CD4-positive, alpha-beta T cell treated with Interleukin-21 for 1 hour (primary cell): ENCODE results near the gene C1orf116.
A peak's percentile ranks its signal among the peaks of the same experiment; 100 is the strongest.
"Not testable (repeated sequence)": the region's sequence is repeated elsewhere in the genome, so short reads cannot be mapped to it uniquely, and the experiment has no call there.

Experiments
- DNase-seq: peaks from one replicate; pipeline ENCODE4 v3.0.0-alpha.2; 2020

The C1orf116 gene

GRCh38 chr1:207058878-207059867 is 26.6 kb upstream of the C1orf116 start:
- no peak for DNase-seq

GRCh38 chr1:207058252-207058651 is 25.7 kb upstream of the C1orf116 start:
- no peak for DNase-seq

GRCh38 chr1:207056673-207057072 is 24.1 kb upstream of the C1orf116 start:
- no peak for DNase-seq

GRCh38 chr1:207055386-207056001 is 22.9 kb upstream of the C1orf116 start:
- no peak for DNase-seq

DNA sequence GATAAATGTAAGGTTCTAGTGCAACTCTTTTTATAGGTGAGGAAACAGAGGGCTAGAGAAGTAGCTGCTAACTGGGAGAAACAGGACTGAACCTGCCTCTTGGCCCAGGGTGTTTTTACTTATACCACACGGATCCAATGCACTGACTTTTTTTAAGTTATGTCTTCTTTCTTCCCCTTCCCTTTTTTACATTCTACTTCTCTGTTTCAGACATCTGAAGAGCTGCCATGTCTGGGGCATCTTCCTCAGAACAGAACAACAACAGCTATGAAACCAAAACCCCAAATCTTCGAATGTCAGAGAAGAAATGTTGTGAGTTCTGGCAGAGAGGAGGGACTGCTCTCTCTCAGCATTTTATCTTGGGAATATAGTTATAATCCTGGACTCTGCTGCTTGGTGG is 21.9 kb upstream of the C1orf116 start:
- DNase-seq, result no peak

- DNase-seq, result peak; percentile 95
These were observed 20.6 kb upstream of the C1orf116 start, which contains the start of gene PFKFB2 for GRCh38 chr1:207052911-207053769. TSS of gene PFKFB2 (plus strand) at chr1:207053275. CDS start at chr1:207054718, 1,443 bp downstream.

- no peak for DNase-seq
These were observed 18.8 kb upstream of the C1orf116 start, which contains the start of gene YOD1 for GRCh38 chr1:207051191-207051943. TSS of gene YOD1 (minus strand) at chr1:207051208. CDS start at chr1:207051030, 178 bp downstream.

DNA sequence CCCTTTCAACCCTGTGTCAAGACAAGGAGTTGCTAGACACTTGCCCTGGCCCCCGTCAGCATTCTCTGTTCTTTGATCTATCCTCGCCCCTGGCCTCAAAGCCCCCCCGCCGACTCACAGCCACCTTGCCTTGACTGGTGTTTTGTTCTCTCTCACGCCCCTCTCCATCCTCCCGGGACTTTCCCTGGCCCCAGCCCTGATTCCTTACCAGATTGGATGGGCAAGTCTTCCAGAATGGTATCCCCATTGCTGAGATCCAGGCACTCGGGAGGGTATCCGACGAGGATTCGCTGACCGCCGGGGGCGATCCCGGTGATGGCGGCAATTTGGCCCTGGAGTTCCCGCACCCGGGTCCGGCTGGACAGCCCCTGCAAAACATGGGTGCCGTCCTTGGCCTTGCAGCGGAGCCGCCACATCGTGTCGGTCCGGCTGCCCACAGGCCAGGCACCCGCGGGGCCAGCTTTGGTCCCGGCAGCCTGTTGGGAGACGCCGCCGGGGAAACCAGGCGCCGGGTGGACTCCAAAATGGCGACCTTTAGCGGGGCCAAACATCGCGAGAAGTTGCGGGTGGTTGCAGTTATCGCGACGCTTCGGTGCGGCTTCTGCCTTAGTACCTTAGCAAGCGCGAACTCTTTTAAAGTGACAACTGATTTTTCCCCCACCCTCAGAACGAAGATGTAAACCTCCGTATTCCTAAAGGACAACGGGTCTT is 18.1 kb upstream of the C1orf116 start:
- peak; percentile 92 for DNase-seq

- peak; percentile 69 for DNase-seq
These were observed 17.4 kb upstream of the C1orf116 start for GRCh38 chr1:207049974-207050391.

DNA sequence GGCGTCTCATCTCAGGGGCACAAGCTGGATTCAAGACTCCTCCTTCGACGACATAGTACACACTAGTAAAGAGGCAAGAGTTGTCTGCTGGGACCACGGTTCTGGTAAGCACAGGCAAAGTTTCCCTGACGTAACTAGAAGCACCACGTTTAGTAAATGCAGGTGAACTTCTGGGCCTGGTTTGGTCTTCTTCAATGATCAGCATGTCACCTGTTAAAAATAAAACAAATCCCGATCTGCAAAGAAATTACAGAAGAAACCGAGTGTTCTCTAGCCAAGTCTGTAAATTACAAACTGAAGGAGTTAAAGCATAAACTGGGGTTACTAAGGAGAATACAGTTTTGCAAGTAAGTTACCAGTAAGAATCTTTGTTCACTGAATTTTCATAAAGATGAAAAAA is 17.0 kb upstream of the C1orf116 start:
- no peak for DNase-seq

DNA sequence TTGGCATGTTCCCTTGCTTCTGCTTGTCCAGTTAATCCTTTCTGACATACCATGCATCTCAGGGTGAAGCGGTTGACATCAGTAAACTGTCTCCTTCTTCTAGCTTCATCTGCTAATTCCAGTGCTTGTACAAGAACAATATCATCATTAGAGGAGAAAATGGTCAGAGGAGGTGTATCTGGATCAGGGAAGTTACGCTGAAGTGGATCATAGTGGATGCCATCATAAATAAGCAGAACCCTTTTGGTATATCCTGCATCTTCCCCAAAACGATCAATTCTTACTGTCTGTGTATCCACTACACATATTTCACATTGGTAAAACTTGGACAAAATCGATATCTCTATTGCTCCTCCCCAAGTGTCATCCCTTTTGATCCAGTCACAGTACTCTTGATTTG is 16.5 kb upstream of the C1orf116 start:
- DNase-seq, result no peak

- no peak for DNase-seq
These were observed 15.5 kb upstream of the C1orf116 start for GRCh38 chr1:207048041-207048440.

DNA sequence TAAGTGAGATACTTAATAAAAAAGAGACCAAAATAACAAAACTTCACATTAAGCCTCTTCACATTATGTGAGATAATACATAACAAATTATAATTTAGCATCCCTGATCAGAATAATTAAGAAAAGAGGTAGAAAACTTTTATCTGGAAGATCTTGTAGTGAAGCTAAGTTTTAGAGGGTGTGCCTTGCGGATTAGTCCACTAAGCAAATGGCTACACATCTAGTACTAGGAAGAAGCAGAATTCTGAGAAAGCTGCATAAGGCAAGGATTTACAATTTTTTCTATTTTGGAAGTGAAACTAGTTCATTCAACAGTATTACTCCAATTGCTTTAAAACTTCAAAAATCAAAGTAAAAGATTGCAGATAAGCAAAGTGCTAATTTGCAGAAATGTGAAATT is 14.9 kb upstream of the C1orf116 start:
- DNase-seq, result no peak

- no peak for DNase-seq
These were observed 12.9 kb upstream of the C1orf116 start for GRCh38 chr1:207045453-207045852.

GRCh38 chr1:207041397-207041796 is 8.8 kb upstream of the C1orf116 start:
- not testable (repeated sequence) for DNase-seq

- no peak for DNase-seq
These were observed 7.6 kb upstream of the C1orf116 start for GRCh38 chr1:207040181-207040533.

- DNase-seq, result no peak
These were observed 7.0 kb upstream of the C1orf116 start for GRCh38 chr1:207039380-207040180.

GRCh38 chr1:207036865-207037264 is 4.3 kb upstream of the C1orf116 start:
- no peak for DNase-seq

DNA sequence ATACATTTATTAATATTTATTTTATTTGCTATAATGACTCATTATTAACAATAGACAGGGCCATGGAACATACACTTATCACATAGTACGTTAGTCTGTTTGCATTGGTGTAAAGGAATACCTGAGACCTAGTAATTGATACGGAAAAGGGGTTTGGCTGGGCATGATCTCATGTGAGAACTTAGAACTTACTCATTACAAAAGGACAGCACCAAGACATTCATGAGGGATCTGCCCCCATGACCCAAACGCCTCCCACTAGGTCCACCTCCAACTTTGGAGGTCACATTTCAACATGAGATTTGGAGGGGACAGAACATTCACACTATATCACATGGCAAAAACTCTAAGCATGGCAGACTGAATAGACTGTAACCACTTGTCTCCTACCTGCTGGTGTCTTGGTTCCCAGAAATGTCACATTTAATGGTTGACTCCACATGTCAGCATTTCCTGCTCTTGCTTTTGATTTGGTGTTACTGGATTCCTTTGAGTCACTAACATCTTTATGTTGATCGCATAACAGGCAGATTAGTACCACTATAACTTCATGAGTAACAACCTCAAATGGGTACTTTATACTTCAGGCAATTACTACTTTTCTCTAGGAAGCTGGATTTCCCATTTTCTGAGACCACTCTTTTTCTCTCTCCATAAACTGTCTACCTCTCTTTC is 3.5 kb upstream of the C1orf116 start:
- no peak for DNase-seq

GRCh38 chr1:207034998-207035397 is 2.4 kb upstream of the C1orf116 start:
- no peak for DNase-seq
